GM19193 (cell line): Measurements from ENCODE around the gene TRPM8.

ENCODE experiments used
- POLR2A ChIP-seq: IDR thresholded peaks from 4 replicates; pipeline ENCODE4 v1.6.1; 2011; ENCODE audit not compliant: insufficient read depth, insufficient read length; ENCODE audit errors: extremely low read depth

The TRPM8 gene

DNA sequence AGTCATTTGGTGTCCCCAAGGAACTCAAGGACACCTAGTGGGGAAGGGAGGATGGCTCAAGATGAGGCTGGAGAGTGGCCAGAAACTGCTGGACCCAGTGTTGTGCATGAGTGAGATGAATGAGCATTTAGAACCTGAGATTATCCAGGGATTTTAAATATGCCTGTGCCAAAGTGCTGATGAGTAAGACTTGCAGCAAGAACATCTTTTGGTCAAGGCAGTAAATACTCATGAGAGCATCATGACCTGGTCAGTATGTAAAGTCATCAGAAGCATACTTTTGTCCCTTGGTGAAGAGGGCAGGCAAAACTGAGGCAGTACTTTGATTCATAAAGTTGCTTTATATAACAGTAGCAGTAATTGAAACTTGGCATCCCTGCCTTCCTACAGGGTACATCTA lies 130.2 kb downstream of the TRPM8 start:
- TF ChIP-seq POLR2A, result no peak

DNA sequence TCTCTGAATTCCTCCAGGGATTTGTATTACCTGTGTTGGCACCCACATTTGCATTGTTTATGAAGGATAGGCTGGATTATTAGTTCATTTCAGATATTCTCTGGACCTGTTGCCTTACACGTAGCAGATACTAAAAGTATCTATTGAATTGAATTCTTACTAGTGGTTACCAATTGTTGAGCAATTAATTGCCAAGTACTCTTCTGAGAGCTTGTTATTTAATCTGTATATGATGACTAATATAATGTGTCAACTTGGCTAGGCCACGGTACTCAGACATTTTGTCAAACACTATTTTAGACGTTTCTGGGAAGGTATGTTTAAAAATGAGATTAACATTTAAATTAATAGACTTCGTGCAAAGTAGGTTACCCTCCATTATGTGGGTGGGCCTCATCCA lies 130.9 kb downstream of the TRPM8 start:
- TF ChIP-seq POLR2A, result no peak

DNA sequence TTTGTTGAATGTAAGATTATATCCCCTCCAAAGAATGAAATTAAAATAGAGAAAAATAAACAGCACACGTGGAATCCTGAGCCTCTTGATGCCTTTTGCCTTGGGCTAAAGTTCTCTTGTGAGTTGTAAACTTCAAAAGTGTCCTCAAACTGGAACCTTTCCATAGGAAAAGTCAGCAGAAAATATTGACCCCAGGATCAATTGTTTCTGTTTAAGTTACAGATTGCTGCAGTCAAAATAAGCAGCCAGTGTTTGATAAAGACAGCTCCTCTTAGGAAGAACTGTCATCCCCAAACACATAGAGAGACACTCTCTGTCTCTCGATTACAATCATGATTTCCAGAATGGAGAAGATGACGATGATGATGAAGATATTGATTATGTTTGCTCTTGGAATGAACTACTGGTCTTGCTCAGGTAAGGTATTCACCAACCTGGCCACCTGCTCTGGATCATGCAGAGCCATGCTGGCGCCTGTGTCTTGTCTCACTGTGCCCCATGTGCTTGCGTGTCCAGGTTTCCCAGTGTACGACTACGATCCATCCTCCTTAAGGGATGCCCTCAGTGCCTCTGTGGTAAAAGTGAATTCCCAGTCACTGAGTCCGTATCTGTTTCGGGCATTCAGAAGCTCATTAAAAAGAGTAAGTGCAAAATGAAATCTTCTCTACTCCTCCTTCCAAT lies 133.4 kb downstream of the TRPM8 start, which contains the start of gene SPP2:
Gene SPP2 (plus strand): TSS at position 248 of the 681 bp plus-strand sequence. CDS start 85 bp downstream, at position 333.
- no peak for TF ChIP-seq POLR2A

DNA sequence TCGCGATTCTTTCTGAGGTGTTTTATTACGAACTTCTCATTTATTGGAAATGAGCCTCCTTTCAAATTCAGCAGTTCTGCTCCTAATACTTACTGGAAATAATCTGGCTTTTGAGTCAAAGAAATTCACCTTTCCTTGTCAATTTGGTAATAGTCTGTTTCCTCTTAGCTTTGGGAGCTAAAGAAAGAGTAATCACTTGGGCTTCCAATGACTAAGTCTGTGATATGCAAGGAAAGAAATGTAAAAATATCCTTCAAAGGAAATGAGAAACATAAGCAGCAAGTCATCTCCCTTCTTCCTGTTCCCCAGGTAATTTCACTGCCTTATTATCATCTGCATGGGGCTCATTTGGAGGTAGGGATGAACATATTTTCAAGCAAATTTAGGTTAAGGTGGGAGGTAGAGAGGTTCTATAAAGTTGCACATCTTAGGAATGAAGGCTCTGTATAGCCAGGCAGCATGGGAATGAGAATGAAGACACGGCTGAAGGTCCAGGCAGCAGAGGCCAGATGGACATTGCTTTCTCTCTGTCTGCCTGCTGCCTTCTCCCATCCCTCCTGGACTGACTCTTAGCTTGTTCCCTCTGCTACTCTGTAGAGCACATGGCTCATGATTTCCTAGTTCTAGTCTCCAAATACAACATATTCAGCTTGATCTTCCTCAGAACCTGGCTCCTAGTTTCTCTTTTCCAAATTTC lies 134.3 kb downstream of the TRPM8 start:
- no peak for TF ChIP-seq POLR2A

DNA sequence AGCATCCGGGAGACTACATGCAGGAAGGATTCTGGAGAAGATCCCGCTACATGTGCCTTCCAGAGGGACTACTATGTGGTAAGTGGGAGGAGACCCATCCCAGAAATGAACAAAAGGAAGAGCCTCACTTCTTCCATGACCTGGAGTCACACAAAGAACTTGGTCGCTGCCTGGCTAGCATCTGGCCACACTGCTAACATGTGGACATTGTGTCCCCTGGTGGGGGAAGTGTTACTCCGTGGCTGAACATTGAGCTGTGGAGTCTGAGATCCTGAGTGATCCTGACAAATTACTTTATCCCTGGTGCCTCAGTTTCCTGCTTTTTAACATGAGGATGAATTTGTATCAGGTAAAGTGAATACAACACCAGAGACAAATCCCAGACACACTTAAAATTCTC lies 141.7 kb downstream of the TRPM8 start:
- TF ChIP-seq POLR2A, result no peak

DNA sequence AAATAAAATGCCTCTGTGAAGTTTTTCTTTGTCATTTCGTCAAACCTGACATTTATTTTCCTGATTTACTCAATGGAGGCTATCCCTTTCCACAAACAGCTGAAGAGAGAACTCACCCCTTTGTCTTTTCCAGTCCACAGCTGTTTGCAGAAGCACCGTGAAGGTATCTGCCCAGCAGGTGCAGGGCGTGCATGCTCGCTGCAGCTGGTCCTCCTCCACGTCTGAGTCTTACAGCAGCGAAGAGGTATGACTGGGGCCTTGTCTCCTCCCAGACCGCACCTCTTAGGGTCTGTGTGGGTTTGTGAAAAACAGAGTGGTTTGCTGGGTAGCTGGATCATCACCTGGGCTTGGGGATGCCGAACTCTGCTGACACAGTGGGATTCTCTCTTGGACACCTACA lies 143.1 kb downstream of the TRPM8 start:
- no peak for TF ChIP-seq POLR2A

DNA sequence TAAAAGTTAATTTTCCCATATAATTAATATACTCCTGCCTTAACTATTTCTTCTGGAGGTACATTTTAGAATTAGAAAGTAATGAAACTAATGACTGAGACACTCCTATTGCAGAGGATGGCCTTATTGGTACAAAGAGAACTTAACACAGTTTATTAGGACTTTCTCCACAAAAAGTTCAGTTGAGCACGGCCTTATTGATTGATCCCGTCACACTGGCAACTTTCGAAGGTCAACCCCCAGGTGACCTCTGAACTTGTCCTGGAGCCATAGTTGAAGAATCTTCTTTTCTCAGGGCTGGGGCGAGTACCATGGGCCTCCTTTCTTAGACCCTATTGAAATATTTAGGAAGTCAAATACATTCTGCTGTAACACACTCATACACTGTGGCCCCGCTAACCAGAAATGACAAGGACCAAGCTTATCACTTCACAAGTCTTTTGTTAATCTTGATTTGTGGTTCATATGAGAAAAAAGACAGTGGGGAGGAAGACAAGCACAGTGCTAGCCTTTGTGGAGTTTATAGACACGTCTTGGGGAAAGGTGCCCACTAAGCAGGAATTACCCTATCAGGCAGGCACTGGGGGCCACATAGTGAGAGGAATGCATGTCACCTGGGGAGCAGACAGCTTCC lies 144.6 kb downstream of the TRPM8 start:
- no peak for TF ChIP-seq POLR2A

DNA sequence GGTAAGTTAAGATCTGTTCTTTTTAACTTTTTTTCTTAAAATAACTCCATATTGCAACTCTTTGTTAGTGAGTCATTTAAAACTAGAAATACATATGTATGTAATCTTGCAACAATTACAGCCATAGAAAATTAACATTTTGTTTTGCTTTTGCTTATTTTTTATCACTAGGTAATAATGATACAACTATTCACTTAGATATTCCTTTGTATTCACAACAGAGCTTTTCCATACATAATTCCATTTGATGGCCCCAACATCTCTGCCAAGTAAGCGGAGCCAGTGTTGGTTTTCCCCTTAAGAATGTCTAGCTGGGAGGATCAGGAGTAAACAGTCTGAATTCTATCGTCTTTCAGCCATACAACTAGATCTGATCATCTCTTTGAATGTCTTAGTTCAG lies 149.4 kb downstream of the TRPM8 start:
- no peak for TF ChIP-seq POLR2A
